Esophagus squamous epithelium (tissue), 4 donors: ENCODE measurements around the gene TSPAN31.

Experiments
- CTCF ChIP-seq, 6 experiments: fragments of 450-650 bp in 4 of 6; fragments of 200-600 bp in 2 of 6; sonication (generic) in 2 of 6; IDR thresholded peaks; one replicate each; pipeline ENCODE4 v1.5.1; 2016 to 2019; ENCODE audit warnings: antibody characterized with exemption in 6 of 6, mild to moderate bottlenecking in 4 of 6, moderate library complexity in 4 of 6
- POLR2A ChIP-seq, 4 donors: fragments of 450-650 bp; IDR thresholded peaks; one replicate each; pipeline ENCODE4 v1.6.1; 2017; ENCODE audit warnings: antibody characterized with exemption in 4 of 4, mild to moderate bottlenecking in 4 of 4, moderate library complexity in 3 of 4

DNA sequence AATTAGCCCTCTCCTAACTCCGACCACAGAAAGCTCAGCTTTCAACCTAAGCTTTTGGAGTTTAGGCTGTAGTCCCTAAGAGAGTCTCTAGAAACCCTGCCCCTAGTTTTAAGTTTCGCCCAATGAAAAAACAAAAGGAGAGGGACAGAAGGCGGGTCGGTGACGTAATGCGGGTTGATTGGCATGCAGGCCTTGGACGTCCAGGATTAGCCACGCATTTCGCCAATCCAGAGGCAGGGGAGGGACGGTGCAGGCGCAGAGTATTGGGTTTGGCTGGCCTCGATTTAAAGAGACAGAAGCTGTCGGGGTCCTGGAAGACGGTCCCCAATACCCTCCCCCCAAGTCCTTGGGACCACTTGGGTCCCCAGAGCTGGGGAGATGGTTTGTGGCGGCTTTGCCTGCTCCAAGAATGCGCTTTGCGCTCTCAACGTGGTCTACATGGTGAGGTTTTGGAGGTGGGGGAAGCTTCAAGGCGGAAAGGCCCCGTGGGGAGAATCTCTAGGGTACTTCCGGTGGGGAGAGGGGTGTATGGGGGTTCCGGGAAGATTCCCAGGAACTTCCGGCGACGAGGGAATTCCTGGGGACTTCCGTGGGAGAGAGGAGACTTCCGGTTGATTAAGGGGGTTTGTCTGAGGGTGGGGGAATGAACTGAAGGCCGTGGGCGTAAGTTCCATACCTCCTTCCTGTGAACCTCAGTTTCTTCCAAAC is at the start of gene TSPAN31:
- TF ChIP-seq CTCF (IDR thresholded peaks at IDR 0.05) = peak in 3 of 6 experiments; percentile 12 to 33 (median 19)
- peak in 2 of 4 donors; percentile 65 to 76 for TF ChIP-seq POLR2A (IDR thresholded peaks at IDR 0.05)
